ENCODE results near the gene FAR2.
"Not testable (repeated sequence)": the region's sequence is repeated elsewhere in the genome, so short reads cannot be mapped to it uniquely, and the experiment has no call there.

The FAR2 gene

GRCh38 chr12:29138256-29138655 is 10.8 kb upstream of the FAR2 start:
- not testable (repeated sequence) for DNase-seq; H2AK5ac ChIP-seq (ENCODE audit: low read length); H2BK5ac ChIP-seq (ENCODE audit: low read length); H2BK15ac ChIP-seq (replicated peaks; ENCODE audit: low read depth); H4K5ac ChIP-seq (ENCODE audit: low read length); H3K27ac ChIP-seq (ENCODE audit: low read depth, low read length); H3K9ac ChIP-seq (ENCODE audit: low read length); H3K4me1 ChIP-seq (ENCODE audit: control insufficient read depth, low read depth, low read length); H3K56ac ChIP-seq (ENCODE audit: low read length); H2BK120ac ChIP-seq (ENCODE audit: low read depth, low read length); H4K8ac ChIP-seq (ENCODE audit: low read depth, low read length); H3K4ac ChIP-seq (ENCODE audit: low read depth, low read length); H3K79me2 ChIP-seq (ENCODE audit: control insufficient read depth, insufficient read depth, low read length); H3K27me3 ChIP-seq (ENCODE audit: insufficient read depth, low read length, poor library complexity); H3K4me3 ChIP-seq (ENCODE audit: low read length); H3K23ac ChIP-seq (ENCODE audit: low read length); H3K79me1 ChIP-seq (ENCODE audit: low read length); H3K4me2 ChIP-seq (ENCODE audit: low read length); H3K18ac ChIP-seq (ENCODE audit: low read length); H3K36me3 ChIP-seq (ENCODE audit: control insufficient read depth, insufficient read depth, low read length)
- no CpG with 5 or more reads among the region's 3 CpGs for WGBS (ENCODE audit: extremely low coverage, insufficient coverage, low lambda C conversion rate)

GRCh38 chr12:29138855-29139254 is 10.2 kb upstream of the FAR2 start:
- not testable (repeated sequence) for H3K36me3 ChIP-seq (ENCODE audit: control insufficient read depth, insufficient read depth, low read length); H2BK15ac ChIP-seq (replicated peaks; ENCODE audit: low read depth); H4K5ac ChIP-seq (ENCODE audit: low read length); H3K79me2 ChIP-seq (ENCODE audit: control insufficient read depth, insufficient read depth, low read length); H4K8ac ChIP-seq (ENCODE audit: low read depth, low read length); H3K4me2 ChIP-seq (ENCODE audit: low read length); H2AK5ac ChIP-seq (ENCODE audit: low read length); H3K18ac ChIP-seq (ENCODE audit: low read length); H3K27me3 ChIP-seq (ENCODE audit: insufficient read depth, low read length, poor library complexity); H3K23ac ChIP-seq (ENCODE audit: low read length); H3K4me1 ChIP-seq (ENCODE audit: control insufficient read depth, low read depth, low read length); H3K4ac ChIP-seq (ENCODE audit: low read depth, low read length); H2BK120ac ChIP-seq (ENCODE audit: low read depth, low read length); H3K9ac ChIP-seq (ENCODE audit: low read length); H3K27ac ChIP-seq (ENCODE audit: low read depth, low read length); H3K56ac ChIP-seq (ENCODE audit: low read length); H2BK5ac ChIP-seq (ENCODE audit: low read length); H3K79me1 ChIP-seq (ENCODE audit: low read length); H3K4me3 ChIP-seq (ENCODE audit: low read length)
- peak; percentile 68 for DNase-seq
- no CpG with 5 or more reads among the region's 4 CpGs for WGBS (ENCODE audit: extremely low coverage, insufficient coverage, low lambda C conversion rate)

- no peak overlapping the region for H2BK5ac ChIP-seq (ENCODE audit: low read length)
- no peak overlapping the region for H3K4me3 ChIP-seq (ENCODE audit: low read length)
- H3K4me2 ChIP-seq (ENCODE audit: low read length) = no peak overlapping the region
- H3K9ac ChIP-seq (ENCODE audit: low read length) = no peak overlapping the region
- no peak overlapping the region for H3K4ac ChIP-seq (ENCODE audit: low read depth, low read length)
- H3K56ac ChIP-seq (ENCODE audit: low read length) = no peak overlapping the region
- H3K23ac ChIP-seq (ENCODE audit: low read length) = no peak overlapping the region
- H3K27me3 ChIP-seq (ENCODE audit: insufficient read depth, low read length, poor library complexity) = no peaks in the 10 kb centered on the region
- no peak overlapping the region for H2BK15ac ChIP-seq (replicated peaks; ENCODE audit: low read depth)
- no peaks in the 10 kb centered on the region for H3K36me3 ChIP-seq (ENCODE audit: control insufficient read depth, insufficient read depth, low read length)
- H4K8ac ChIP-seq (ENCODE audit: low read depth, low read length) = no peak overlapping the region
- no peak overlapping the region for H4K5ac ChIP-seq (ENCODE audit: low read length)
- DNase-seq = no peak
- H2AK5ac ChIP-seq (ENCODE audit: low read length) = no peak overlapping the region
- WGBS (ENCODE audit: extremely low coverage, insufficient coverage, low lambda C conversion rate) = no CpG with 5 or more reads among the region's 14 CpGs
- no peak overlapping the region for H3K27ac ChIP-seq (ENCODE audit: low read depth, low read length)
- H3K79me1 ChIP-seq (ENCODE audit: low read length) = no peaks in the 10 kb centered on the region
- H2BK120ac ChIP-seq (ENCODE audit: low read depth, low read length) = no peak overlapping the region
- H3K18ac ChIP-seq (ENCODE audit: low read length) = no peak overlapping the region
- peaks cover 2% of the 10 kb centered on the region for H3K4me1 ChIP-seq (ENCODE audit: control insufficient read depth, low read depth, low read length)
- peaks cover 3% of the 10 kb centered on the region for H3K79me2 ChIP-seq (ENCODE audit: control insufficient read depth, insufficient read depth, low read length)
Observed at GRCh38 chr12:29145372-29146170, 3.5 kb upstream of the FAR2 start.

- Histone ChIP-seq H2BK15ac (replicated peaks; ENCODE audit: low read depth) (peak overlapping the region; percentile 21), H3K4me2 (ENCODE audit: low read length) (no peak overlapping the region), H3K36me3 (ENCODE audit: control insufficient read depth, insufficient read depth, low read length) (no peaks in the 10 kb centered on the region), H3K79me2 (ENCODE audit: control insufficient read depth, insufficient read depth, low read length) (peaks cover 3% of the 10 kb centered on the region), H3K79me1 (ENCODE audit: low read length) (no peaks in the 10 kb centered on the region), H3K27ac (ENCODE audit: low read depth, low read length) (no peak overlapping the region), H3K4me3 (ENCODE audit: low read length) (no peak overlapping the region), H3K4ac (ENCODE audit: low read depth, low read length) (no peak overlapping the region), H2AK5ac (ENCODE audit: low read length) (no peak overlapping the region), H3K23ac (ENCODE audit: low read length) (no peak overlapping the region), H4K8ac (ENCODE audit: low read depth, low read length) (no peak overlapping the region), H2BK120ac (ENCODE audit: low read depth, low read length) (no peak overlapping the region), H4K5ac (ENCODE audit: low read length) (no peak overlapping the region), H3K4me1 (ENCODE audit: control insufficient read depth, low read depth, low read length) (peaks cover 2% of the 10 kb centered on the region), H3K56ac (ENCODE audit: low read length) (no peak overlapping the region), H3K18ac (ENCODE audit: low read length) (no peak overlapping the region), H2BK5ac (ENCODE audit: low read length) (no peak overlapping the region), H3K27me3 (ENCODE audit: insufficient read depth, low read length, poor library complexity) (no peaks in the 10 kb centered on the region), H3K9ac (ENCODE audit: low read length) (no peak overlapping the region)
- DNase-seq = no peak
Observed at GRCh38 chr12:29146196-29146595, 2.9 kb upstream of the FAR2 start.

GRCh38 chr12:29147731-29148595 is 1.1 kb upstream of the FAR2 start:
- Histone ChIP-seq H2AK5ac (ENCODE audit: low read length) (no peak overlapping the region), H2BK5ac (ENCODE audit: low read length) (peak overlapping the region; percentile 8), H3K4ac (ENCODE audit: low read depth, low read length) (peak overlapping the region; percentile 95), H3K23ac (ENCODE audit: low read length) (no peak overlapping the region), H3K79me2 (ENCODE audit: control insufficient read depth, insufficient read depth, low read length) (peaks cover 3% of the 10 kb centered on the region), H2BK15ac (replicated peaks; ENCODE audit: low read depth) (no peak overlapping the region), H2BK120ac (ENCODE audit: low read depth, low read length) (no peak overlapping the region), H3K4me2 (ENCODE audit: low read length) (peak overlapping the region; percentile 55), H3K56ac (ENCODE audit: low read length) (peak overlapping the region; percentile 96), H3K36me3 (ENCODE audit: control insufficient read depth, insufficient read depth, low read length) (no peaks in the 10 kb centered on the region), H4K8ac (ENCODE audit: low read depth, low read length) (no peak overlapping the region), H3K4me1 (ENCODE audit: control insufficient read depth, low read depth, low read length) (peaks cover 2% of the 10 kb centered on the region), H3K4me3 (ENCODE audit: low read length) (peak overlapping the region; percentile 2), H4K5ac (ENCODE audit: low read length) (no peak overlapping the region), H3K27me3 (ENCODE audit: insufficient read depth, low read length, poor library complexity) (no peaks in the 10 kb centered on the region), H3K9ac (ENCODE audit: low read length) (peak overlapping the region; percentile 73), H3K79me1 (ENCODE audit: low read length) (no peaks in the 10 kb centered on the region), H3K27ac (ENCODE audit: low read depth, low read length) (no peak overlapping the region), H3K18ac (ENCODE audit: low read length) (peak overlapping the region; percentile 98)
- peak; percentile 44 for DNase-seq
- no CpG with 5 or more reads among the region's 14 CpGs for WGBS (ENCODE audit: extremely low coverage, insufficient coverage, low lambda C conversion rate)
